Kidney epithelial cell (primary cell): Measurements from ENCODE around the gene HOXD9. TPM values are rescaled to one million over a fixed set of nuclear protein-coding genes. Genes with fewer than 3 reads are reported as not detected.

Experiments
- DNase-seq: peaks from one replicate; pipeline ENCODE4 v3.0.0-alpha.2; 2010; ENCODE audit warnings: low read depth
- H3K27me3 ChIP-seq: 2 replicates; pipeline ENCODE4 v1.6.0; 2011; ENCODE audit warnings: low read length; ENCODE audit not compliant: control insufficient read depth, insufficient read depth
- H3K36me3 ChIP-seq: 2 replicates; pipeline ENCODE4 v1.5.1; 2011; ENCODE audit warnings: low read length; ENCODE audit not compliant: control insufficient read depth, insufficient read depth
- H3K4me3 ChIP-seq: 2 replicates; pipeline ENCODE4 v1.5.1; 2011; ENCODE audit warnings: low read depth, mild to moderate bottlenecking, control low read depth, low read length
- total RNA-seq: library from RNA; depleted of rRNA; stranded (reverse); fragments of >200 nt; gene quantifications from 2 replicates; pipeline ENCODE4 v1.2.3, GENCODE V29; 2015
- TF ChIP-seq, protein P1 (sequence below): IDR thresholded peaks from 2 replicates; pipeline ENCODE4 v1.5.1; 2011; ENCODE audit warnings: mild to moderate bottlenecking, moderate library complexity, low read length, control low read depth, inconsistent platforms; ENCODE audit not compliant: insufficient read depth, poor library complexity, severe bottlenecking

HOXD9 gene
- total RNA-seq: 11.6 and 12.2 TPM in 2 replicates

DNA sequence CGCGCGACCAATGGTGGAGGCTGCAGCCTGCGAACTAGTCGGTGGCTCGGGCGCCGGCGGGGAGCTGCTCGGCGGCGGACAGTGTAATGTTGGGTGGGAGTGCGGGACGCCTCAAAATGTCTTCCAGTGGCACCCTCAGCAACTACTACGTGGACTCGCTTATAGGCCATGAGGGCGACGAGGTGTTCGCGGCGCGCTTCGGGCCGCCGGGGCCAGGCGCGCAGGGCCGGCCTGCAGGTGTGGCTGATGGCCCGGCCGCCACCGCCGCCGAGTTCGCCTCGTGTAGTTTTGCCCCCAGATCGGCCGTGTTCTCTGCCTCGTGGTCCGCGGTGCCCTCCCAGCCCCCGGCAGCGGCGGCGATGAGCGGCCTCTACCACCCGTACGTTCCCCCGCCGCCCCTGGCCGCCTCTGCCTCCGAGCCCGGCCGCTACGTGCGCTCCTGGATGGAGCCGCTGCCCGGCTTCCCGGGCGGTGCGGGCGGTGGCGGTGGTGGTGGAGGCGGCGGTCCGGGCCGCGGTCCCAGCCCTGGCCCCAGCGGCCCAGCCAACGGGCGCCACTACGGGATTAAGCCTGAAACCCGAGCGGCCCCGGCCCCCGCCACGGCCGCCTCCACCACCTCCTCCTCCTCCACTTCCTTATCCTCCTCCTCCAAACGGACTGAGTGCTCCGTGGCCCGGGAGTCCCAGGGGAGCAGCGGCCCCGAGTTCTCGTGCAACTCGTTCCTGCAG is at the start of gene HOXD9:
TSS of gene HOXD9 (plus strand) at position 37 of the 728 bp plus-strand sequence. CDS start at position 87, 50 bp downstream.
- Histone ChIP-seq H3K4me3 (peak within 1 kb of the TSS; percentile 59), H3K27me3 (no peaks in the 10 kb centered on the region), H3K36me3 (no peaks in the 10 kb centered on the region)
- no peak for DNase-seq
- TF ChIP-seq, protein P1, sequence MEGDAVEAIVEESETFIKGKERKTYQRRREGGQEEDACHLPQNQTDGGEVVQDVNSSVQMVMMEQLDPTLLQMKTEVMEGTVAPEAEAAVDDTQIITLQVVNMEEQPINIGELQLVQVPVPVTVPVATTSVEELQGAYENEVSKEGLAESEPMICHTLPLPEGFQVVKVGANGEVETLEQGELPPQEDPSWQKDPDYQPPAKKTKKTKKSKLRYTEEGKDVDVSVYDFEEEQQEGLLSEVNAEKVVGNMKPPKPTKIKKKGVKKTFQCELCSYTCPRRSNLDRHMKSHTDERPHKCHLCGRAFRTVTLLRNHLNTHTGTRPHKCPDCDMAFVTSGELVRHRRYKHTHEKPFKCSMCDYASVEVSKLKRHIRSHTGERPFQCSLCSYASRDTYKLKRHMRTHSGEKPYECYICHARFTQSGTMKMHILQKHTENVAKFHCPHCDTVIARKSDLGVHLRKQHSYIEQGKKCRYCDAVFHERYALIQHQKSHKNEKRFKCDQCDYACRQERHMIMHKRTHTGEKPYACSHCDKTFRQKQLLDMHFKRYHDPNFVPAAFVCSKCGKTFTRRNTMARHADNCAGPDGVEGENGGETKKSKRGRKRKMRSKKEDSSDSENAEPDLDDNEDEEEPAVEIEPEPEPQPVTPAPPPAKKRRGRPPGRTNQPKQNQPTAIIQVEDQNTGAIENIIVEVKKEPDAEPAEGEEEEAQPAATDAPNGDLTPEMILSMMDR: no peak

- Histone ChIP-seq H3K36me3 (no peaks in the 10 kb centered on the region), H3K27me3 (peaks cover 91% of the 10 kb centered on the region), H3K4me3 (no peak overlapping the region)
- no peak for DNase-seq
- TF ChIP-seq, protein P1: no peak
Measured at GRCh38 chr2:176072951-176073904, 49.3 kb upstream of the HOXD9 start.

DNA sequence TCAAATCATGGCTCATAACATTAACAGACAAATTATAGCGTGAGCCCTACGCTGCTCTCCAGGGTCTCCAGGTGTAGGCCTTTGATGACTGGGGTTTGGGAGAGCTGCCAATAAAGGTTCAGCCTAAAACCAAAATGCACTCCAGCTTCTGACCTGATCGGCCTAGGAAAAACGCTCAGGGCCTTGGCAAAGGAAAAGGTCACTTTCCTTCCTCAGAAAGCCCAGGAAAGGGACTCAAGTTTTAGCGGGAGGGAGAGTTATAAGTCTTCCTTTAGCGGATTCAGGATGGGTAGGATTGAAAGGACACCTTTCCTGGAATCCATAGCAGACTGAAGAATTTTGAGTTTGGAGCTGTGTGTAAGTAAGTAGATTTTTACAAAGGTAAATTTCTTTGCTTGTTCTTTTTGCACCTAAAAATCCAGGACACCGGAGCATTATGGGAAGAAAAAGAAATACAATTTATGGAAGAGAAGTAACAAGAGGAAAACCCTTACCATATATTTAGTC is 47.5 kb upstream of the HOXD9 start:
- no peak overlapping the region for H3K4me3 ChIP-seq
- TF ChIP-seq, protein P1: no peak
- no peak for DNase-seq

GRCh38 chr2:176075481-176075880 is 47.0 kb upstream of the HOXD9 start:
- no peak for DNase-seq
- no peaks in the 10 kb centered on the region for H3K36me3 ChIP-seq
- TF ChIP-seq, protein P1: no peak
- H3K4me3 ChIP-seq: no peak overlapping the region
- H3K27me3 ChIP-seq: peaks cover 89% of the 10 kb centered on the region

More for the DNA sequence above, 47.5 kb upstream of the HOXD9 start:
- Histone ChIP-seq H3K27me3 (peaks cover 91% of the 10 kb centered on the region), H3K36me3 (no peaks in the 10 kb centered on the region)

- DNase-seq: no peak
- peaks cover 89% of the 10 kb centered on the region for H3K27me3 ChIP-seq
- no peak overlapping the region for H3K4me3 ChIP-seq
- TF ChIP-seq, protein P1: no peak
- no peaks in the 10 kb centered on the region for H3K36me3 ChIP-seq
Measured at GRCh38 chr2:176076063-176076462, 46.5 kb upstream of the HOXD9 start.
